Measurements from ENCODE around the gene FAM47E. TPM values are rescaled to one million over a fixed set of nuclear protein-coding genes. Genes with fewer than 3 reads are reported as not detected.

Gene FAM47E
- total RNA-seq, 1 experiment from 2014 or later, result 2.0 TPM

DNA sequence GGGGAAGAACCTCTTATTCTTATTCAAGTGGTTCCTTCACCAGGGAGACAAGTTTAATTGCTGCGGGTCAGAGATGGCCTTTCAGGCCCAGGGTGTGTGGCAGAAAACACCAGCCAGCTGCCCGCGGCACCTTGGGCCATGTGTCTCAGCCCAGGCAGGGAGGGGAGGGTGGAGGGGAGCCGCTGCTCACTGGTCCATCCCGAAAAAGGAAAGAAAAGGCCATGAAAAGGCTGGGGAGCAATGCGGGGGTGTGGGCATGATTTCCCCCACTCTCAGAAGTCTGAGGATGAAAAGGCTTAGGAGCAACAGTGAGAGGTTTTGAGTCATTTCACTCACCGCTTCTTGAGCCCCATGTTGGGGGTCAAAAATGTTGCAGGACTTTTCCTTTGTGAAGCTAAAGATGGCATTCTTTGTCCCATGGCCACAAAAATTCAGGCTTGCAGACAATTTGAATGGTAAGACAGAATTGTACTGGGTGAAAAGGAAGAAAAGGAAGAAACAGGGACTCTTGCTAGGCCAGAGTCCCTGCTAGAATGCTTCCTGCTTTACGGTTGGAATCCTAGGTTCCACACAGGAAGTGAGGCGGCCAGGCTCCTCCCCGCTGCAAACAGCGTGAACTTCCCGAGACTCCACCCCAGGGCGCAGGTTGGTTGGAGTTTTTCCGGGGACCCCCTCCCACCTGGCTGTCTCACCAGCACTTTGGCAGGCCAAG lies 17.4 kb upstream of the FAM47E start:
- H3K23ac ChIP-seq (ENCODE audit: insufficient read length, low read depth, low read length), result no peak overlapping the region
- H3K14ac ChIP-seq (ENCODE audit: insufficient read depth, low read length), result 0 out of 2 replicates have a peak overlapping the region, but pooled peaks have one; percentile 10
- no CpG with 5 or more reads among the region's 14 CpGs for WGBS (ENCODE audit: extremely low coverage, insufficient read length, low lambda C conversion rate)
- H3K4me1 ChIP-seq (ENCODE audit: insufficient read depth, low read length), result peaks cover 6% of the 10 kb centered on the region; the same call in 1 of the 2 replicates
- H3K79me1 ChIP-seq (ENCODE audit: insufficient read depth, low read depth, low read length, poor library complexity, severe bottlenecking), result no peaks in the 10 kb centered on the region
- H2AFZ ChIP-seq (ENCODE audit: low read length), result no peak overlapping the region
- peak overlapping the region; percentile 3 for H3K18ac ChIP-seq (ENCODE audit: insufficient read length, low read depth, low read length)
- no peaks in the 10 kb centered on the region for H3K79me2 ChIP-seq (ENCODE audit: insufficient read depth, low read length)
- no peak overlapping the region for H2BK12ac ChIP-seq (ENCODE audit: insufficient read length, low read depth, low read length)
- H3K4me2 ChIP-seq (ENCODE audit: insufficient read depth, insufficient read length, low read length), result peak overlapping the region; percentile 61
- H3T11ph ChIP-seq (ENCODE audit: low read length), result no peak overlapping the region
- no peak overlapping the region for H2BK15ac ChIP-seq (ENCODE audit: low read depth, low read length)
- no peak overlapping the region for H4K8ac ChIP-seq (replicated peaks; ENCODE audit: insufficient read length, low read depth, low read length)
- Mint-ChIP-seq H3K9me3 (peaks cover 8% of the 10 kb centered on the region in 2 experiments), H3K27me3 (ENCODE audit: low read depth) (no peaks in the 10 kb centered on the region; the same call in none of the 2 replicates), H3K4me3 (peak overlapping the region; percentile 35 to 61), H3K4me1 (peaks cover 30 to 41% of the 10 kb centered on the region in 2 experiments), H3K36me3 (ENCODE audit: insufficient read depth in 1 of 3, low read depth in 3 of 3) (peaks cover 6 to 12% (median 11%) of the 10 kb centered on the region in 3 experiments; a peak in 6 of 7 replicates), H3K27ac (peak overlapping the region; percentile 2 to 59 (median 17); a peak in 6 of 7 replicates)
- H3K23me2 ChIP-seq (ENCODE audit: insufficient read length, low read depth, low read length, poor library complexity, severe bottlenecking), result peaks cover 7% of the 10 kb centered on the region
- no peaks in the 10 kb centered on the region for H3K27me3 ChIP-seq (ENCODE audit: insufficient read depth, low read length)
- H3K9ac ChIP-seq (ENCODE audit: extremely low read depth, insufficient read length, low read length), result peak overlapping the region; percentile 14
- H2AK5ac ChIP-seq (ENCODE audit: insufficient read length, low read length), result no peak overlapping the region
- peak; percentile 83 for DNase-seq
- H3K4ac ChIP-seq (ENCODE audit: low read depth, low read length), result no peak overlapping the region; the same call in 1 of the 2 replicates
- H3K9me3 ChIP-seq (ENCODE audit: control insufficient read depth, low read depth, low read length), result no peaks in the 10 kb centered on the region
- TF ChIP-seq CTCF (conservative IDR thresholded peaks at IDR 0.05), result no peak
- H2BK20ac ChIP-seq (ENCODE audit: low read depth, low read length, poor library complexity, severe bottlenecking), result no peak overlapping the region
- no peak overlapping the region for H4K91ac ChIP-seq (ENCODE audit: insufficient read length, low read depth, low read length)
- no peak overlapping the region for H2BK5ac ChIP-seq (ENCODE audit: insufficient read length, low read length)
- no peak overlapping the region for H2BK120ac ChIP-seq (ENCODE audit: low read depth, low read length, poor library complexity, severe bottlenecking)
- no peaks in the 10 kb centered on the region for H4K20me1 ChIP-seq (ENCODE audit: control insufficient read depth, insufficient read depth, insufficient read length)
- H3K56ac ChIP-seq (ENCODE audit: insufficient read length, low read depth, low read length), result no peak overlapping the region
- no peak overlapping the region for H4K5ac ChIP-seq (ENCODE audit: insufficient read length, low read depth, low read length)
- H3K27ac ChIP-seq (ENCODE audit: insufficient read length, low read depth, low read length), result peak overlapping the region; percentile 31

All from H9 (cell line).